Coronary artery (tissue), 2 donors: Measurements from ENCODE around the gene FHIT.

Experiments
- DNase-seq: peaks from one replicate; pipeline ENCODE4 v3.0.0-alpha.2; 2017; ENCODE audit warnings: low spot score
- H3K27ac ChIP-seq, 2 donors: fragments of 200-600 bp; sonication (generic); one replicate each; pipeline ENCODE4 v1.5.1; 2016 to 2019
- H3K4me3 ChIP-seq: fragments of 200-600 bp; sonication (generic); 2 replicates; pipeline ENCODE4 v1.5.1; 2016; ENCODE audit warnings: mild to moderate bottlenecking, moderate library complexity
- TF ChIP-seq, protein P1 (sequence below): fragments of 200-600 bp; sonication (generic); IDR thresholded peaks from one replicate; pipeline ENCODE4 v1.5.1; 2019; ENCODE audit warnings: antibody characterized with exemption

The FHIT gene

DNA sequence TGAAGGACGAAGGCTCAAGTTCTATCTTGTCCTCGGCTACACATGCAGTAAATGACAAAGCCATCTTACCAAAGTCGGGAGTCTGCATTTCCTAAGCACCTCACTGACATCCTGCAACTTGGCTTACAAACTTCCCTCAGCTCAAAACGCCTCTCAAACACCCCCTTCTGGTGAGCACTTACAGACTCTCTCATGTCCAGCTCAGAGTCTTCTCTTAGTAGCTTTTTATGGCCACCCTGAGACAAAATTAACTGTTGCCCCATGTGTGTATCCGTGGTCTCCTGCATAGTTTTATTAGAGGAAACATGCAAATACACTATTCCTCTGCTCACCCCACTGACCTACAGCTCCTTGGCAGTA, 819.7 kb downstream of the FHIT start:
- Histone ChIP-seq H3K27ac (no peak overlapping the region), H3K4me3 (no peak overlapping the region)
- TF ChIP-seq, protein P1, sequence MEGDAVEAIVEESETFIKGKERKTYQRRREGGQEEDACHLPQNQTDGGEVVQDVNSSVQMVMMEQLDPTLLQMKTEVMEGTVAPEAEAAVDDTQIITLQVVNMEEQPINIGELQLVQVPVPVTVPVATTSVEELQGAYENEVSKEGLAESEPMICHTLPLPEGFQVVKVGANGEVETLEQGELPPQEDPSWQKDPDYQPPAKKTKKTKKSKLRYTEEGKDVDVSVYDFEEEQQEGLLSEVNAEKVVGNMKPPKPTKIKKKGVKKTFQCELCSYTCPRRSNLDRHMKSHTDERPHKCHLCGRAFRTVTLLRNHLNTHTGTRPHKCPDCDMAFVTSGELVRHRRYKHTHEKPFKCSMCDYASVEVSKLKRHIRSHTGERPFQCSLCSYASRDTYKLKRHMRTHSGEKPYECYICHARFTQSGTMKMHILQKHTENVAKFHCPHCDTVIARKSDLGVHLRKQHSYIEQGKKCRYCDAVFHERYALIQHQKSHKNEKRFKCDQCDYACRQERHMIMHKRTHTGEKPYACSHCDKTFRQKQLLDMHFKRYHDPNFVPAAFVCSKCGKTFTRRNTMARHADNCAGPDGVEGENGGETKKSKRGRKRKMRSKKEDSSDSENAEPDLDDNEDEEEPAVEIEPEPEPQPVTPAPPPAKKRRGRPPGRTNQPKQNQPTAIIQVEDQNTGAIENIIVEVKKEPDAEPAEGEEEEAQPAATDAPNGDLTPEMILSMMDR, result no peak
- no peak for DNase-seq

DNA sequence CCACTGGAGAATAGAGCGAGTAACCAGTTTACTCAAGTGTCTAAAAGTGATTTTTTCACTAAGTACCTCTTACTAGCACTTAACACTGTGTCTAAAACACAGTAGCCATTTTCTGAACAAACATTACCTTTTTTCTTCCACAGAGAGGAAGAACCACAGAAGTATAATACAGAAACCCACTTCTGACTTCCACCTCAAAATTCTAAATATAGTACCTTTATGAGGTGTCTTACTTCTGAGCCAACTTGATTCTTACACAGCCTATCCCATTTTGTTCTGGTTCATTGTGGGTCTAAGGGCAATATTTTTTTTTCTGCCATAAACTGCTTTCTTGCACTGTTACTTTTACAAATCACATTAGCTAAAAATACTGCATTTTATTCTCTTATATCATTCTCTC, 821.0 kb downstream of the FHIT start:
- no peak overlapping the region for H3K27ac ChIP-seq
- TF ChIP-seq, protein P1, result no peak
- no peak for DNase-seq

DNA sequence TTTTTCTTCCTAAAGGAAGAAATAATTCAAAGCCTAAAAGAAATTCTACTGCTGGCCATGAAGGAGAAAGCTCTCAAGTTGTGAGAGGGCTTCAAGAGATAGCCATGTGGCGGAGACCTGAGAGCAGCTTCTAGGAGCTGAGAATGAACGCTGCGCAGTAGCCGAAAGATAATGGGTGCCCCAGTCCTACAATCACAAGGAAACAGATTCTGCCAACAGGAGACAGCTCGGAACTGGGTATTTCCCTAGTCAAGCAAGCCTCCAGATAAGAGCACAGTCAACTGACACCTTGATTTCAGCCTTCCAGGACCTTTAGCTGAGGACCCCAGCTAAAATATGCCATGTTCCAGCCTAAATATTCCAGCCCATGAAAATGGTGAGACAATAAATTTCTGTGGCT, 824.1 kb downstream of the FHIT start:
- Histone ChIP-seq H3K4me3 (no peak overlapping the region), H3K27ac (no peak overlapping the region)
- TF ChIP-seq, protein P1, result no peak
- DNase-seq, result no peak

More for the DNA sequence above, 821.0 kb downstream of the FHIT start:
- no peak overlapping the region for H3K4me3 ChIP-seq

DNA sequence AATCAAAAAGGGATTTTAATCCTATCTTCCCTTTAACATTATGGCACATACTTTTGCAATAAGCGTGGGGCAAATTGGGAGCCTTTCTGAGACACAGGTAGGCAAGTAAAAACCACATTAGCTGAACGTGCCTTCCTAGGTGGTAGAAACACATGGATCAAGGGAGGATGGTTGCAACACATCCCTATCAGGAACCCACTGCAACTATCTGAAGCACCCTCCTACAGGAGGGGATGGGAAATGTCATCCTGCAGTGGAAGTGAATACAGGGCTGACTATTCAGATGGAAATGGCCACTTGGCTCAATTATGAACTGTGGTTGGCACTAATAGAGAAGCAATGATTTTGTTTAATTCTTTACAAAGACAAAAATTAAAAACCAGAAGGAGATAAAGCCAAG, 826.3 kb downstream of the FHIT start:
- Histone ChIP-seq H3K4me3 (no peak overlapping the region), H3K27ac (no peak overlapping the region)
- no peak for DNase-seq
- TF ChIP-seq, protein P1, result no peak

DNA sequence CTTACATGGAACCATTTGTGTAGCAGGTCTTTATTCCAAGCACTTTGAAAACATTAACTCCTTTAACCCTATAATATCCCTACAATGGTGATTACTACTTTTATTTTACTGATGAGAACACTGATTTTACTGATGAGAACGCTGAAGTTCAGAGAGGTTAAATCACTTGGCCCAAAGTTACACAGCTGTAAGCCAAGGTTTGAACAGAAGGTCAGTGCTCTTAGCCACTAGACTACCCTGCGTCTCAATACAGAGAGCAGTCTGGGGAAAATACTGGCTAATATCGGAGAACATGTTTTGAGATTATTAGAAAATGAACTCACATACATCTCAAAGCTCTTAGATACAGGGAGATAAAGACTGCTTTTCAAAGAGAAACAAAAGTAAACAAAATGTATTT, 827.2 kb downstream of the FHIT start:
- no peak overlapping the region for H3K4me3 ChIP-seq
- DNase-seq, result no peak
- no peak overlapping the region for H3K27ac ChIP-seq
- TF ChIP-seq, protein P1, result no peak

DNA sequence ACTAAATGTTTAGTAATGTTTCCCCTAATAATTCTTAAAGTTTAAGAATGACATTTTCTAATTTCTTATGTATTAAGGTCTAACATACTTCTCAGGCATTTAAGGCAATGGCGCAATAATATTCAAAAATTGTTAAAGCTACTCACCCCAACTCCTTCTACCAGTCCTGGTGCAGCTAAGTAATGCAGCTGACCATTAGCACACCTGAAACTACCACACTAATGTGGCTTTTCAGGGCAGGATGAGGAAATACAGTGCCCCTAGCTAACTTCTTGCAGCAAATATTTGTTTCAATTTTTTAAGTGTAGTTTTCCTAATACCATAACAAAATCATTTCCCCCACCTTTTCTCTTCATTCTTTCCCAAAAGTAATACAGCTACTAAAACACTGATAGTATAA, 827.7 kb downstream of the FHIT start:
- no peak overlapping the region for H3K27ac ChIP-seq
- TF ChIP-seq, protein P1, result no peak
- H3K4me3 ChIP-seq, result no peak overlapping the region
- DNase-seq, result no peak

DNA sequence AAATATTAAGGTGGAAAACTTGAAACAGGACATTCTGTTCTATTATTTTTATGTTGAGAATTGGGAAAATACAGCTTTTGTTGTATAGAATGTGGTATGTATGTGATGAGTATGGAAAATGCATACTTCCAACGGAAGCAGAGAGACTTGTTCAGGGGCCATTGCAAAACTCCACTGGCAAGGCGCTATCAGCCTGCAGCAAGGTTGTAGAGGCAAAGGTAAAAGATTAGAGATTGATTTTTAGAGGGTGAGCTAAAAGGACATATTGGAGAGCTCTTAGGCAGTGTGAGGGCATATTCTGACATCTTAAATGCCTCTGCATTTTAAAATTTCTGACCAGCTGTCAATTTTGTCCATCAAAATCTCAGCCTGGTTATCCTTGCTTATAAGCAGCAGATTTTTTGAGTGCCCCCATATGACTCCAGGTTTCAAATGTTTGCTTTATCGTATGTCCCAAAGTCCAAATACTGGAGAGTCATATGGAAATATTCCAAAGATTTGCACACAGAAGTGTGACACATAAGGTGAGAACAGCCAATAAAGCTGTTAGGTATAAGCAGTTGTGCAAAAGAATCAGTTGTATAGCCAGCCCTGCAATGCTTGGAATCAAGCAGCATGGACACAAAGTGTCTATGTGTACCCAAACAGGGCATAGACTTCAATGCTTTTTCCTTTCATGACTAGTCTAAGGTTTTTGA, 829.4 kb downstream of the FHIT start:
- TF ChIP-seq, protein P1, result no peak
- Histone ChIP-seq H3K4me3 (no peak overlapping the region), H3K27ac (no peak overlapping the region)
- DNase-seq, result no peak
